K562 (cell line): ENCODE data around the gene PKLR. TPM values are rescaled to one million over a fixed set of nuclear protein-coding genes. Genes with fewer than 3 reads are reported as not detected.

ENCODE experiments used
- ARID3A ChIP-seq: IDR thresholded peaks from 2 replicates; pipeline ENCODE4 v1.6.1; 2012; ENCODE audit warnings: low read depth, low read length, improper control_type of control experiment, borderline replicate concordance
- FOSL1 ChIP-seq: fragments of 200-800 bp; sonication (Bioruptor generic); conservative IDR thresholded peaks from 2 replicates; pipeline ENCODE4 v1.6.1; 2016; ENCODE audit warnings: missing genetic modification characterization, missing compliant biosample characterization
- MTA1 ChIP-seq: fragments of 450-650 bp; IDR thresholded peaks from 2 replicates; pipeline ENCODE4 v1.6.1; 2017; ENCODE audit warnings: borderline replicate concordance
- MYC ChIP-seq, 2 experiments: fragments of 250-450 bp in 1 of 2; sonication (Bioruptor Pico) in 1 of 2; IDR thresholded peaks; 2 replicates each; pipeline versions ENCODE4 v1.5.1 to v1.6.1; 2012 to 2021; ENCODE audit warnings: low read depth in 2 of 2, borderline replicate concordance in 1 of 2, improper control_type of control experiment in 1 of 2, low read length in 1 of 2, mild to moderate bottlenecking in 1 of 2, moderate library complexity in 1 of 2
- NEUROD1 ChIP-seq: fragments of 150-350 bp; IDR thresholded peaks from 2 replicates; pipeline ENCODE4 v1.6.1; 2014; ENCODE audit warnings: borderline replicate concordance, low read length, low read depth; ENCODE audit not compliant: partially characterized antibody
- SMARCA4 ChIP-seq: fragments of 450-650 bp; IDR thresholded peaks from 2 replicates; pipeline ENCODE4 v1.6.1; 2016
- THRA ChIP-seq: fragments of 450-650 bp; IDR thresholded peaks from 2 replicates; pipeline ENCODE4 v1.6.1; 2017; ENCODE audit warnings: mild to moderate bottlenecking, moderate library complexity
- TRIM24 ChIP-seq, 2 experiments: fragments of 450-650 bp; IDR thresholded peaks; 2 replicates each; pipeline ENCODE4 v1.6.1; 2016
- ZC3H8 ChIP-seq: fragments of 450-650 bp; IDR thresholded peaks from 2 replicates; pipeline ENCODE4 v1.6.1; 2017
- ZNF133 ChIP-seq: fragments of 250-450 bp; sonication (Bioruptor Pico); IDR thresholded peaks from 2 replicates; pipeline ENCODE4 v1.4.0; 2020; ENCODE audit warnings: mild to moderate bottlenecking
- ZNF184 ChIP-seq: sonication (generic); formaldehyde crosslinking; IDR thresholded peaks from 2 replicates; pipeline ENCODE4 v1.5.0; 2020; ENCODE audit warnings: missing genetic modification reagents
- ZNF57 ChIP-seq: fragments of 450-650 bp; formaldehyde crosslinking; IDR thresholded peaks from 2 replicates; pipeline ENCODE4 v1.4.0; 2020; ENCODE audit warnings: mild to moderate bottlenecking, moderate library complexity
- polyA plus RNA-seq, 8 experiments: library from polyadenylated mRNA; depleted of rRNA in 4 of 8; stranded (reverse) in 5 of 8; unstranded in 3 of 8; fragments of >200 nt; fragmentation: Nextera tagmentation in 2 of 8; fragmentation: Illumina TruSeq in 1 of 8; extraction: Ambion mirVana in 2 of 8; extraction: Trizol in 1 of 8; gene quantifications; 2 replicates each; pipeline versions ENCODE4 v1.2.1 to v1.2.3, GENCODE V29; 2011 to 2014; ENCODE audit warnings: inconsistent platforms in 1 of 8, missing spikeins in 1 of 8
- total RNA-seq, 7 experiments: library from RNA; depleted of rRNA in 6 of 7; stranded (reverse); fragments of >200 nt in 6 of 7; fragmentation: Illumina TruSeq in 2 of 7; extraction: Trizol in 2 of 7; gene quantifications; 2 replicates each; pipeline versions ENCODE4 v1.2.1 to v1.2.3, GENCODE V29; 2011 to 2021; ENCODE audit warnings: low replicate concordance in 1 of 7
- TF ChIP-seq, protein P1 (sequence below): fragments of 200-600 bp; sonication (generic); IDR thresholded peaks from one replicate; pipeline ENCODE4 v1.6.1; 2012; ENCODE audit warnings: mild to moderate bottlenecking, low read depth, low read length, inconsistent platforms

PKLR gene
- total and polyA plus RNA-seq, 9 of the 15 experiments (the other 6 are each of a cell fraction or from before 2014, with no cell fraction given) = 10.7 to 78.4 (median 38.2) TPM

DNA sequence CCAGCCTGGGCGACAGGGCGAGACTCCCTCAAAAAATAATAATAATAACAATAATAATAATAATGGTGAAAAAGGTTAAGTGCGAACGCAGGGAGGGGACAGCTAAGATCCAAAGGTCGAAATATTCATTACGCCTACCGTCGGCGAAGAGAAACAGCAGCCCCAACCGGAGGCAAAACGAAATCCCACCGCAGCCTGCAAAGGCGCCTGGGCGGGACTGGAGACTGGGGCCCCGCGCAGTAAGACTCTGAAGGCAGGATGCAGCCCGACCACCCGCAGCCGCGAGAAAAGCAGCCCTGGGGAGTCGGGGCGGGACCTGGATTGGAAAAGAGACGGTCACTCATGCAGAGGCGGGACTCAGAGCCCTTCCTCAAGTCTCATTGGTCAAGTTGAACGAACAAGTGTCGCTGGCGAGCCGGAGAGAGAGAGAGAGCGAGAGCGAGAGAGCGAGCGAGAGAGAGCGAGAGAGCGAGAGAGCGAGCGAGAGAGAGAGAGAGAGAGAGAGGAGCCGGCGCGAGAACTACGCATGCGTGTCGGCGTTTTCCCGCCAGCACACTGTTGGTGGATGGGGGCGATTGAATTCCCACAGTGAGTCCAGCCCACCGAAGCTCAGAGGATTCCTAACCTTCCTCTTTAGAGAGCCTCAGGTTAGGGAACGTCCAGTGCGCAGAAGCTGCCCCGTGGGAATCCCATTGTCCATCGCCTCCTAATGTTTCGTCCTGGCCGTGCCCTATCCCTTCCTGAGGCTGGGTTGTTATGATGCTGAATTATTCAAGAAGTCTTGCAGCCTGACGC, 56.7 kb downstream of the PKLR start (continued):
- TF ChIP-seq, protein P1, sequence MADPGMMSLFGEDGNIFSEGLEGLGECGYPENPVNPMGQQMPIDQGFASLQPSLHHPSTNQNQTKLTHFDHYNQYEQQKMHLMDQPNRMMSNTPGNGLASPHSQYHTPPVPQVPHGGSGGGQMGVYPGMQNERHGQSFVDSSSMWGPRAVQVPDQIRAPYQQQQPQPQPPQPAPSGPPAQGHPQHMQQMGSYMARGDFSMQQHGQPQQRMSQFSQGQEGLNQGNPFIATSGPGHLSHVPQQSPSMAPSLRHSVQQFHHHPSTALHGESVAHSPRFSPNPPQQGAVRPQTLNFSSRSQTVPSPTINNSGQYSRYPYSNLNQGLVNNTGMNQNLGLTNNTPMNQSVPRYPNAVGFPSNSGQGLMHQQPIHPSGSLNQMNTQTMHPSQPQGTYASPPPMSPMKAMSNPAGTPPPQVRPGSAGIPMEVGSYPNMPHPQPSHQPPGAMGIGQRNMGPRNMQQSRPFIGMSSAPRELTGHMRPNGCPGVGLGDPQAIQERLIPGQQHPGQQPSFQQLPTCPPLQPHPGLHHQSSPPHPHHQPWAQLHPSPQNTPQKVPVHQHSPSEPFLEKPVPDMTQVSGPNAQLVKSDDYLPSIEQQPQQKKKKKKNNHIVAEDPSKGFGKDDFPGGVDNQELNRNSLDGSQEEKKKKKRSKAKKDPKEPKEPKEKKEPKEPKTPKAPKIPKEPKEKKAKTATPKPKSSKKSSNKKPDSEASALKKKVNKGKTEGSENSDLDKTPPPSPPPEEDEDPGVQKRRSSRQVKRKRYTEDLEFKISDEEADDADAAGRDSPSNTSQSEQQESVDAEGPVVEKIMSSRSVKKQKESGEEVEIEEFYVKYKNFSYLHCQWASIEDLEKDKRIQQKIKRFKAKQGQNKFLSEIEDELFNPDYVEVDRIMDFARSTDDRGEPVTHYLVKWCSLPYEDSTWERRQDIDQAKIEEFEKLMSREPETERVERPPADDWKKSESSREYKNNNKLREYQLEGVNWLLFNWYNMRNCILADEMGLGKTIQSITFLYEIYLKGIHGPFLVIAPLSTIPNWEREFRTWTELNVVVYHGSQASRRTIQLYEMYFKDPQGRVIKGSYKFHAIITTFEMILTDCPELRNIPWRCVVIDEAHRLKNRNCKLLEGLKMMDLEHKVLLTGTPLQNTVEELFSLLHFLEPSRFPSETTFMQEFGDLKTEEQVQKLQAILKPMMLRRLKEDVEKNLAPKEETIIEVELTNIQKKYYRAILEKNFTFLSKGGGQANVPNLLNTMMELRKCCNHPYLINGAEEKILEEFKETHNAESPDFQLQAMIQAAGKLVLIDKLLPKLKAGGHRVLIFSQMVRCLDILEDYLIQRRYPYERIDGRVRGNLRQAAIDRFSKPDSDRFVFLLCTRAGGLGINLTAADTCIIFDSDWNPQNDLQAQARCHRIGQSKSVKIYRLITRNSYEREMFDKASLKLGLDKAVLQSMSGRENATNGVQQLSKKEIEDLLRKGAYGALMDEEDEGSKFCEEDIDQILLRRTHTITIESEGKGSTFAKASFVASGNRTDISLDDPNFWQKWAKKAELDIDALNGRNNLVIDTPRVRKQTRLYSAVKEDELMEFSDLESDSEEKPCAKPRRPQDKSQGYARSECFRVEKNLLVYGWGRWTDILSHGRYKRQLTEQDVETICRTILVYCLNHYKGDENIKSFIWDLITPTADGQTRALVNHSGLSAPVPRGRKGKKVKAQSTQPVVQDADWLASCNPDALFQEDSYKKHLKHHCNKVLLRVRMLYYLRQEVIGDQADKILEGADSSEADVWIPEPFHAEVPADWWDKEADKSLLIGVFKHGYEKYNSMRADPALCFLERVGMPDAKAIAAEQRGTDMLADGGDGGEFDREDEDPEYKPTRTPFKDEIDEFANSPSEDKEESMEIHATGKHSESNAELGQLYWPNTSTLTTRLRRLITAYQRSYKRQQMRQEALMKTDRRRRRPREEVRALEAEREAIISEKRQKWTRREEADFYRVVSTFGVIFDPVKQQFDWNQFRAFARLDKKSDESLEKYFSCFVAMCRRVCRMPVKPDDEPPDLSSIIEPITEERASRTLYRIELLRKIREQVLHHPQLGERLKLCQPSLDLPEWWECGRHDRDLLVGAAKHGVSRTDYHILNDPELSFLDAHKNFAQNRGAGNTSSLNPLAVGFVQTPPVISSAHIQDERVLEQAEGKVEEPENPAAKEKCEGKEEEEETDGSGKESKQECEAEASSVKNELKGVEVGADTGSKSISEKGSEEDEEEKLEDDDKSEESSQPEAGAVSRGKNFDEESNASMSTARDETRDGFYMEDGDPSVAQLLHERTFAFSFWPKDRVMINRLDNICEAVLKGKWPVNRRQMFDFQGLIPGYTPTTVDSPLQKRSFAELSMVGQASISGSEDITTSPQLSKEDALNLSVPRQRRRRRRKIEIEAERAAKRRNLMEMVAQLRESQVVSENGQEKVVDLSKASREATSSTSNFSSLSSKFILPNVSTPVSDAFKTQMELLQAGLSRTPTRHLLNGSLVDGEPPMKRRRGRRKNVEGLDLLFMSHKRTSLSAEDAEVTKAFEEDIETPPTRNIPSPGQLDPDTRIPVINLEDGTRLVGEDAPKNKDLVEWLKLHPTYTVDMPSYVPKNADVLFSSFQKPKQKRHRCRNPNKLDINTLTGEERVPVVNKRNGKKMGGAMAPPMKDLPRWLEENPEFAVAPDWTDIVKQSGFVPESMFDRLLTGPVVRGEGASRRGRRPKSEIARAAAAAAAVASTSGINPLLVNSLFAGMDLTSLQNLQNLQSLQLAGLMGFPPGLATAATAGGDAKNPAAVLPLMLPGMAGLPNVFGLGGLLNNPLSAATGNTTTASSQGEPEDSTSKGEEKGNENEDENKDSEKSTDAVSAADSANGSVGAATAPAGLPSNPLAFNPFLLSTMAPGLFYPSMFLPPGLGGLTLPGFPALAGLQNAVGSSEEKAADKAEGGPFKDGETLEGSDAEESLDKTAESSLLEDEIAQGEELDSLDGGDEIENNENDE = no peak
- TF ChIP-seq TRIM24 (IDR thresholded peaks at IDR 0.05) = peak; percentile 87 to 95
- peak; percentile 92; the same call in 1 of the 2 replicates for TF ChIP-seq ZC3H8
- no peak for TF ChIP-seq ZNF133 (CRISPR knock-in tag)
- no peak for TF ChIP-seq THRA
- TF ChIP-seq MTA1 = peak; percentile 97
- no peak for TF ChIP-seq ZNF184 (CRISPR knock-in tag)
- peak; percentile 94 for TF ChIP-seq MYC (IDR thresholded peaks at IDR 0.05; ENCODE audit: low read depth, low read length)
- TF ChIP-seq MYC (CRISPR knock-in tag; IDR thresholded peaks at IDR 0.05; ENCODE audit: borderline replicate concordance, low read depth) = no peak; the same call in 1 of the 2 replicates
- TF ChIP-seq ARID3A = peak; percentile 78; the same call in 1 of the 2 replicates
- peak; percentile 100 for TF ChIP-seq NEUROD1
- no peak for TF ChIP-seq ZNF57 (CRISPR knock-in tag)
- peak; percentile 93 for TF ChIP-seq SMARCA4
- peak; percentile 76 for TF ChIP-seq FOSL1 (tag)
